DMS153 treated with DMSO at 0.1 percent for 48 hours (cell line): ENCODE results near the gene FUS.
"Not testable (repeated sequence)": the region's sequence is repeated elsewhere in the genome, so short reads cannot be mapped to it uniquely, and the experiment has no call there.

ENCODE experiments used
- DNase-seq: peaks from one replicate; lab custom pipeline; 2025; ENCODE audit not compliant: unreplicated experiment; lab: John Stamatoyannopoulos, UW

The FUS gene

GRCh38 chr16:31184888-31185287 is 4.9 kb downstream of the FUS start:
- DNase-seq, result no peak

- DNase-seq, result no peak
These were observed 5.4 kb downstream of the FUS start for GRCh38 chr16:31185339-31185738.

GRCh38 chr16:31186176-31186575 is 6.2 kb downstream of the FUS start:
- DNase-seq, result no peak

- DNase-seq, result no peak
These were observed 7.2 kb downstream of the FUS start for GRCh38 chr16:31186930-31187807.

GRCh38 chr16:31187808-31188189 is 7.9 kb downstream of the FUS start:
- no peak for DNase-seq

- DNase-seq, result no peak
These were observed 8.8 kb downstream of the FUS start for GRCh38 chr16:31188450-31189411.

- no peak for DNase-seq
These were observed 9.5 kb downstream of the FUS start for GRCh38 chr16:31189412-31189778.

- DNase-seq, result no peak
These were observed 10.1 kb downstream of the FUS start for GRCh38 chr16:31190061-31190460.

- no peak for DNase-seq
These were observed 11.0 kb downstream of the FUS start for GRCh38 chr16:31190818-31191444.

- no peak for DNase-seq
These were observed 11.9 kb downstream of the FUS start for GRCh38 chr16:31191697-31192428.

- no peak for DNase-seq
These were observed 13.1 kb downstream of the FUS start for GRCh38 chr16:31192856-31193642.

- no peak for DNase-seq
These were observed 13.9 kb downstream of the FUS start for GRCh38 chr16:31193874-31194273.

- no peak for DNase-seq
These were observed 15.0 kb downstream of the FUS start for GRCh38 chr16:31194898-31195297.

GRCh38 chr16:31195861-31196260 is 15.9 kb downstream of the FUS start:
- DNase-seq, result not testable (repeated sequence)

GRCh38 chr16:31196324-31197088 is 16.6 kb downstream of the FUS start:
- DNase-seq, result no peak

- no peak for DNase-seq
These were observed 18.4 kb downstream of the FUS start for GRCh38 chr16:31198207-31198882.

GRCh38 chr16:31199430-31200041 is 19.6 kb downstream of the FUS start:
- no peak for DNase-seq

GRCh38 chr16:31200111-31200510 is 20.2 kb downstream of the FUS start:
- DNase-seq, result not testable (repeated sequence)
